H1 (cell line): ENCODE measurements around the gene CNGB1. TPM values are rescaled to one million over a fixed set of nuclear protein-coding genes. Genes with fewer than 3 reads are reported as not detected.

Experiments
- CTCF ChIA-PET: fragments of 300-600 bp; sonication (Branson Sonifier 250); formaldehyde crosslinking; loops from one replicate; lab custom pipeline; 2021; ENCODE audit not compliant: partially characterized antibody; lab: Charles Lee
- POLR2A ChIA-PET: fragments of 300-600 bp; sonication (Branson Sonifier 250); formaldehyde crosslinking; loops from one replicate; lab custom pipeline; 2021; ENCODE audit warnings: inconsistent platforms; ENCODE audit not compliant: partially characterized antibody; lab: Charles Lee
- DNase-seq, 2 experiments: peaks; one replicate each; pipeline versions ENCODE4 v3.0.0 to v3.0.0-alpha.2; 2010 to 2022; ENCODE audit warnings: low spot score in 2 of 2, low read depth in 1 of 2, mixed read lengths in 1 of 2
- FAIRE-seq: peaks from 2 replicates; lab custom pipeline; 2011; peaks lifted over from hg19 to GRCh38; lab: Jason Lieb, UNC
- H2AFZ ChIP-seq: 2 replicates; pipeline ENCODE4 v1.8.1; 2012; ENCODE audit warnings: low read length, inconsistent platforms
- H2AK5ac ChIP-seq: 2 replicates; pipeline ENCODE4 v1.6.1; 2013; ENCODE audit warnings: low read depth, low read length
- H2BK120ac ChIP-seq: replicated peaks from 2 replicates; pipeline ENCODE3; 2013; ENCODE audit warnings: low read depth, low read length, inconsistent platforms
- H2BK12ac ChIP-seq: 2 replicates; pipeline ENCODE4 v1.6.1; 2013; ENCODE audit warnings: low read depth, low read length
- H2BK15ac ChIP-seq: 2 replicates; pipeline ENCODE4 v1.6.1; 2013; ENCODE audit warnings: low read length
- H2BK20ac ChIP-seq: 2 replicates; pipeline ENCODE4 v1.6.1; 2013; ENCODE audit warnings: low read length
- H2BK5ac ChIP-seq: 2 replicates; pipeline ENCODE4 v1.6.1; 2013; ENCODE audit warnings: low read depth, low read length
- H3K14ac ChIP-seq: 2 replicates; pipeline ENCODE4 v1.6.1; 2013; ENCODE audit warnings: inconsistent platforms; ENCODE audit not compliant: insufficient read length
- H3K18ac ChIP-seq: 2 replicates; pipeline ENCODE4 v1.6.1; 2013; ENCODE audit warnings: low read length; ENCODE audit errors: extremely low read depth
- H3K23ac ChIP-seq: 2 replicates; pipeline ENCODE4 v1.6.1; 2013; ENCODE audit warnings: inconsistent platforms; ENCODE audit not compliant: insufficient read length
- H3K23me2 ChIP-seq: 2 replicates; pipeline ENCODE4 v1.6.1; 2013; ENCODE audit warnings: low read depth, low read length
- H3K27ac ChIP-seq: 2 replicates; pipeline ENCODE4 v1.6.1; 2011; ENCODE audit warnings: low read depth, low read length, inconsistent platforms
- H3K27me3 ChIP-seq, 4 experiments: replicated peaks in 1 of 4; 1 replicate in 1 of 4; 2 replicates in 3 of 4; pipeline versions ENCODE4 v1.6.1 to v1.8.1; 2011 to 2013; ENCODE audit warnings: low read length in 3 of 4, mild to moderate bottlenecking in 3 of 4, inconsistent platforms in 2 of 4, mixed read lengths in 2 of 4, moderate library complexity in 1 of 4; ENCODE audit not compliant: control insufficient read depth in 3 of 4, insufficient read depth in 3 of 4; ENCODE audit errors: extremely low read depth in 1 of 4
- H3K36me3 ChIP-seq, 4 experiments: 2 replicates each; pipeline versions ENCODE4 v1.6.1 to v1.8.1; 2011 to 2013; ENCODE audit warnings: mild to moderate bottlenecking in 4 of 4, low read length in 3 of 4, moderate library complexity in 2 of 4, control low read depth in 1 of 4, inconsistent platforms in 1 of 4; ENCODE audit not compliant: insufficient read depth in 4 of 4, control insufficient read depth in 2 of 4
- H3K4ac ChIP-seq: replicated peaks from 2 replicates; pipeline ENCODE3; 2013; ENCODE audit warnings: low read length, low read depth, mixed read lengths, inconsistent platforms; ENCODE audit not compliant: insufficient read length
- H3K4me1 ChIP-seq, 4 experiments: replicated peaks in 1 of 4; 1 replicate in 1 of 4; 2 replicates in 3 of 4; pipeline versions ENCODE4 v1.6.1 to v1.8.1; 2011 to 2013; ENCODE audit warnings: low read length in 3 of 4, inconsistent platforms in 2 of 4, mixed read lengths in 1 of 4; ENCODE audit not compliant: insufficient read depth in 4 of 4, control insufficient read depth in 3 of 4
- H3K4me2 ChIP-seq, 2 experiments: 2 replicates each; pipeline versions ENCODE4 v1.6.1 to v1.8.1; 2011 to 2013; ENCODE audit warnings: low read depth in 2 of 2, low read length in 2 of 2, control low read depth in 1 of 2, inconsistent platforms in 1 of 2, mild to moderate bottlenecking in 1 of 2; ENCODE audit not compliant: insufficient read depth in 1 of 2
- H3K4me3 ChIP-seq, 4 experiments: fragments of 200-600, 300-600 bp in 1 of 4; sonication (generic), shearing (Covaris generic), sonication (Bioruptor Twin) in 1 of 4; 2 replicates each; pipeline versions ENCODE4 v1.5.1 to v1.8.1; 2011 to 2016; ENCODE audit warnings: low read length in 4 of 4, low read depth in 3 of 4, control low read depth in 2 of 4, inconsistent platforms in 2 of 4, mild to moderate bottlenecking in 2 of 4, mixed read lengths in 1 of 4, moderate library complexity in 1 of 4; ENCODE audit not compliant: insufficient read depth in 2 of 4; ENCODE audit errors: extremely low read depth in 1 of 4
- H3K56ac ChIP-seq: replicated peaks from 2 replicates; pipeline ENCODE3; 2013; ENCODE audit warnings: low read depth, mild to moderate bottlenecking, mixed read lengths, low read length, inconsistent platforms; ENCODE audit not compliant: insufficient read length
- H3K79me1 ChIP-seq: 2 replicates; pipeline ENCODE4 v1.6.1; 2013; ENCODE audit warnings: low read depth, low read length, control low read depth
- H3K79me2 ChIP-seq, 2 experiments: 2 replicates each; pipeline versions ENCODE4 v1.6.1 to v1.8.1; 2012 to 2013; ENCODE audit warnings: low read length in 2 of 2, mild to moderate bottlenecking in 2 of 2, inconsistent platforms in 1 of 2; ENCODE audit not compliant: insufficient read depth in 2 of 2, control insufficient read depth in 1 of 2
- H3K9ac ChIP-seq, 4 experiments: replicated peaks in 1 of 4; 1 replicate in 1 of 4; 2 replicates in 3 of 4; pipeline versions ENCODE4 v1.6.1 to v1.8.1; 2011 to 2013; ENCODE audit warnings: low read depth in 3 of 4, low read length in 3 of 4, control low read depth in 2 of 4, mild to moderate bottlenecking in 2 of 4, moderate library complexity in 2 of 4, inconsistent platforms in 1 of 4; ENCODE audit errors: extremely low read depth in 1 of 4
- H3K9me3 ChIP-seq, 2 experiments: 2 replicates each; pipeline versions ENCODE4 v1.6.1 to v1.8.1; 2012 to 2013; ENCODE audit warnings: mild to moderate bottlenecking in 2 of 2, moderate library complexity in 2 of 2, control low read depth in 1 of 2, inconsistent platforms in 1 of 2, low read depth in 1 of 2, low read length in 1 of 2, mixed read lengths in 1 of 2; ENCODE audit not compliant: insufficient read depth in 2 of 2
- H4K20me1 ChIP-seq, 2 experiments: replicated peaks in 1 of 2; 2 replicates each; pipeline versions ENCODE3 to v1.8.1; 2011 to 2013; ENCODE audit warnings: inconsistent platforms in 2 of 2, low read length in 2 of 2, mild to moderate bottlenecking in 1 of 2; ENCODE audit not compliant: insufficient read depth in 2 of 2, control insufficient read depth in 1 of 2
- H4K5ac ChIP-seq: 2 replicates; pipeline ENCODE4 v1.6.1; 2013; ENCODE audit warnings: low read length, low read depth, mixed read lengths, inconsistent platforms; ENCODE audit not compliant: insufficient read length
- H4K8ac ChIP-seq: 2 replicates; pipeline ENCODE4 v1.8.0; 2013; ENCODE audit warnings: mild to moderate bottlenecking, moderate library complexity, low read length, inconsistent platforms; ENCODE audit not compliant: insufficient read depth; ENCODE audit errors: extremely low read depth
- H4K91ac ChIP-seq: replicated peaks from 2 replicates; pipeline ENCODE3; 2013; ENCODE audit warnings: low read length, mixed read lengths, inconsistent platforms; ENCODE audit not compliant: insufficient read length
- EZH2 ChIP-seq: fragments of 200-600 bp; sonication (generic); IDR thresholded peaks from 2 replicates; pipeline ENCODE4 v1.7.1; 2012; ENCODE audit warnings: low read depth, mild to moderate bottlenecking, moderate library complexity, low read length, inconsistent platforms; ENCODE audit not compliant: severe bottlenecking
- HDAC2 ChIP-seq, 2 experiments: fragments of 300-600 bp in 1 of 2; sonication (generic) in 1 of 2; IDR thresholded peaks; 2 replicates each; pipeline ENCODE4 v1.6.1; 2011 to 2012; ENCODE audit warnings: low read depth in 2 of 2, low read length in 2 of 2, mild to moderate bottlenecking in 2 of 2, moderate library complexity in 2 of 2, borderline replicate concordance in 1 of 2, inconsistent platforms in 1 of 2
- PHF8 ChIP-seq: fragments of 200-600 bp; sonication (generic); conservative IDR thresholded peaks from 2 replicates; pipeline ENCODE4 v1.7.1; 2012; ENCODE audit warnings: low read depth, mild to moderate bottlenecking, inconsistent platforms, low read length, moderate library complexity
- POLR2AphosphoS5 ChIP-seq: IDR thresholded peaks from 2 replicates; pipeline ENCODE4 v1.6.1; 2011; ENCODE audit warnings: low read depth, low read length
- RNF2 ChIP-seq: fragments of 200-900, 300-1000 bp; sonication (generic); IDR thresholded peaks from 2 replicates; pipeline ENCODE4 v1.7.1; 2016; ENCODE audit warnings: borderline replicate concordance, low read depth, mild to moderate bottlenecking, antibody characterized with exemption, low read length; ENCODE audit not compliant: poor library complexity, severe bottlenecking; ENCODE audit errors: missing control alignments
- SP2 ChIP-seq: IDR thresholded peaks from 2 replicates; pipeline ENCODE4 v1.6.1; 2012; ENCODE audit warnings: mild to moderate bottlenecking, low read length, inconsistent platforms
- WGBS, 2 experiments: shearing (Covaris generic) in 1 of 2; methylation state at CpG; one replicate each; pipeline versions ENCODE4 v1.1.6 to v1.1.7; 2013 to 2015; ENCODE audit warnings: low lambda C conversion rate in 2 of 2, mixed read lengths in 2 of 2, inconsistent platforms in 1 of 2, low coverage in 1 of 2, missing lambda C conversion rate in 1 of 2; ENCODE audit not compliant: insufficient replicate concordance in 2 of 2, insufficient coverage in 1 of 2, insufficient read length in 1 of 2; ENCODE audit errors: extremely low coverage in 1 of 2, missing lambda C conversion rate in 1 of 2; 5-methylcytosine and 5-hydroxymethylcytosine counted together
- polyA plus RNA-seq, 7 experiments: library from polyadenylated mRNA; depleted of rRNA in 3 of 7; stranded (reverse) in 5 of 7; unstranded in 2 of 7; fragments of >200 nt in 5 of 7; fragments of 200-250 nt in 2 of 7; gene quantifications; 1 replicate in 5 of 7; 2 replicates in 1 of 7; 4 replicates in 1 of 7; pipeline versions ENCODE4 v1.2.1 to v1.2.3, GENCODE V29; 2011 to 2013; ENCODE audit warnings: missing spikeins in 2 of 7, mixed read lengths in 2 of 7
- total RNA-seq: library from RNA; stranded (reverse); fragmentation: NEBNext Ultra II Directional; extraction: Animal tissue kit (Norgen Biotek cat#: 25700); gene quantifications from 2 replicates; pipeline ENCODE4 v1.2.1, GENCODE V29; 2021
- TF ChIP-seq, protein P1 (sequence below): IDR thresholded peaks from 2 replicates; pipeline ENCODE4 v1.6.1; 2011; ENCODE audit warnings: low read length, improper control_type of control experiment
- TF ChIP-seq, protein P2 (sequence below): IDR thresholded peaks from 2 replicates; pipeline ENCODE4 v1.6.1; 2012; ENCODE audit warnings: inconsistent platforms

The CNGB1 gene
- total and polyA plus RNA-seq, 2 of the 8 experiments (the other 6 are each of a cell fraction or from before 2014, with no cell fraction given): not detected

DNA sequence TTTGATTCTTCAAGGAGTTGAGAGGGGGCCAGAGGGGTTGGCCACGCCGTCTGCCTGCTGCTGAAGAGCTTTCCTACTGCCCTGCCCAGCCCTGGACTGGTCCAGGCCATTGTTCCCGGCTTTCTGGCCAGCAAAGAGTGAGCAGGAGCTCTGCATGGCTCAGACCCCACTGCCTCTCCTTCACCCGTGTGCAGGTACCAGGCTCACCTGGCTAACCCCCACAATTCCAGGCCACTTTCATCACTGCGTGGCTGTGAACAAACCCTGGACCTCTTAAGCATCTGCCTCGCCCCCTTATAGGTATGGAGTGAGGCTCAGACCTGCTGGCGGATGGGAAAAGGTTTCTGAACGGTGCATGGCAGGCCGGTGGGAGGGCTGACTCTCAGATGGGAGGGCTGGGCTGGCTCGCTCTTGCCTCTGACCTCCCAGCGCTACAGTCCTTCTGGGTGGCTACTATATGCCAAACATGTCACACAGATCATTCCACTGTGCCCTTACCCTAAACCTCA lies 20.7 kb upstream of the CNGB1 start:
- Histone ChIP-seq H3K79me1 (no peaks in the 10 kb centered on the region), H3K56ac (no peak overlapping the region), H3K4me1 (peaks cover 0 to 5% (median 2%) of the 10 kb centered on the region in 4 experiments; a peak in 3 of 7 replicates), H3K36me3 (peaks cover 0 to 5% (median 3%) of the 10 kb centered on the region in 4 experiments; a peak in 4 of 8 replicates), H4K8ac (peak overlapping the region; percentile 57; the same call in 1 of the 2 replicates), H2BK20ac (no peak overlapping the region), H3K23ac (no peak overlapping the region), H2BK12ac (0 out of 2 replicates have a peak overlapping the region, but pooled peaks have one; percentile 68), H2BK15ac (no peak overlapping the region; the same call in 1 of the 2 replicates), H3K14ac (no peak overlapping the region), H2AFZ (no peak overlapping the region), H3K18ac (no peak overlapping the region), H4K5ac (no peak overlapping the region), H2AK5ac (no peak overlapping the region), H4K91ac (no peak overlapping the region), H3K4me3 (no peak overlapping the region), H3K9me3 (no peaks in the 10 kb centered on the region), H3K9ac (no peak overlapping the region), H4K20me1 (peaks cover 1% of the 10 kb centered on the region in 2 experiments), H2BK5ac (no peak overlapping the region), H3K23me2 (no peaks in the 10 kb centered on the region), H2BK120ac (no peak overlapping the region), H3K4ac (no peak overlapping the region), H3K27me3 (peaks cover 0 to 4% (median 1%) of the 10 kb centered on the region in 4 experiments; a peak in 4 of 7 replicates), H3K79me2 (no peaks in the 10 kb centered on the region), H3K4me2 (no peak overlapping the region), H3K27ac (no peak overlapping the region)
- FAIRE-seq: no peak
- DNase-seq: no peak
- WGBS, 2 experiments: 92% methylated on average over 10 of the region's 11 CpGs; no CpG with 5 or more reads in 1 of the 2 experiments
- ChIA-PET CTCF (interaction anchor here (0.5 to 26.3 kb wide), 7 partner anchors 9 to 646 kb away, joined by 3 to 305 read pairs (median 4); partner anchors contain the start of genes USB1 and ZNF319), POLR2A (interaction anchor here (0.5 to 2.6 kb wide), 2 partner anchors 8 to 166 kb away, joined by 5 to 7 read pairs; partner anchors contain the start of gene ZNF319)
- TF ChIP-seq POLR2AphosphoS5 (no peak), RNF2 (no peak), HDAC2 (IDR thresholded peaks at IDR 0.05; ENCODE audit: borderline replicate concordance in 1 of 2, low read depth in 2 of 2, low read length in 2 of 2) (no peak), PHF8 (no peak), EZH2 (no peak), SP2 (no peak)
- TF ChIP-seq, protein P1, sequence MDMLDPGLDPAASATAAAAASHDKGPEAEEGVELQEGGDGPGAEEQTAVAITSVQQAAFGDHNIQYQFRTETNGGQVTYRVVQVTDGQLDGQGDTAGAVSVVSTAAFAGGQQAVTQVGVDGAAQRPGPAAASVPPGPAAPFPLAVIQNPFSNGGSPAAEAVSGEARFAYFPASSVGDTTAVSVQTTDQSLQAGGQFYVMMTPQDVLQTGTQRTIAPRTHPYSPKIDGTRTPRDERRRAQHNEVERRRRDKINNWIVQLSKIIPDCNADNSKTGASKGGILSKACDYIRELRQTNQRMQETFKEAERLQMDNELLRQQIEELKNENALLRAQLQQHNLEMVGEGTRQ: no peak
- TF ChIP-seq, protein P2, sequence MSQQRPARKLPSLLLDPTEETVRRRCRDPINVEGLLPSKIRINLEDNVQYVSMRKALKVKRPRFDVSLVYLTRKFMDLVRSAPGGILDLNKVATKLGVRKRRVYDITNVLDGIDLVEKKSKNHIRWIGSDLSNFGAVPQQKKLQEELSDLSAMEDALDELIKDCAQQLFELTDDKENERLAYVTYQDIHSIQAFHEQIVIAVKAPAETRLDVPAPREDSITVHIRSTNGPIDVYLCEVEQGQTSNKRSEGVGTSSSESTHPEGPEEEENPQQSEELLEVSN: no peak
